ENCODE measurements around the gene LECT2.

DNA sequence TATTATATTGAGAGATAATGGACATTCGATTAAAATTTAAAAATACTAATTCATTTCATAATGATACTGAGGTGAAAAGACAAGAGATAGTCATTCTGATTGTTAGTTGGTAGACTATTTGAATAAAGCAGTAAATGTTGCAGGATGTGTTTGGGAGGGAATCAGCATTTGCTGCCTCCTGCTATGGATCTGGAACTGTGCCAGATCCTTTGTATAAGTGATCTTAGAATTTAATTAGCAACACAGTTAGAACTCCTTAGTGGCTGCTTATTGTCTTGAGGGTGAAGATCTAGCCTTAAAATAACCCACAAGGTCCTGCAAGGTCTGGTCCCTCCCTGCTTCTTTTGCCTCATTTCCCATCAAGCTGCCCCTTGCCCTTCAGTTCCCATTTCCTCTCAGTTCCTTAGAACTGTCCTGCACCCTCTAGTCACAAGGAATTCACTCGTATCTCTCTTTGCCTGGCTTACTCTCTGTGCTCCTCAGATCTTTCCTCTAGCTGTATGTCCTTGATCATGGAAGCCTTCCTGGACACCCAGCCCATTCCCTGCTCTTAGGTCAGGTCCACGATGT, 12.5 kb downstream of the LECT2 start:
- TF ChIP-seq, protein P1, sequence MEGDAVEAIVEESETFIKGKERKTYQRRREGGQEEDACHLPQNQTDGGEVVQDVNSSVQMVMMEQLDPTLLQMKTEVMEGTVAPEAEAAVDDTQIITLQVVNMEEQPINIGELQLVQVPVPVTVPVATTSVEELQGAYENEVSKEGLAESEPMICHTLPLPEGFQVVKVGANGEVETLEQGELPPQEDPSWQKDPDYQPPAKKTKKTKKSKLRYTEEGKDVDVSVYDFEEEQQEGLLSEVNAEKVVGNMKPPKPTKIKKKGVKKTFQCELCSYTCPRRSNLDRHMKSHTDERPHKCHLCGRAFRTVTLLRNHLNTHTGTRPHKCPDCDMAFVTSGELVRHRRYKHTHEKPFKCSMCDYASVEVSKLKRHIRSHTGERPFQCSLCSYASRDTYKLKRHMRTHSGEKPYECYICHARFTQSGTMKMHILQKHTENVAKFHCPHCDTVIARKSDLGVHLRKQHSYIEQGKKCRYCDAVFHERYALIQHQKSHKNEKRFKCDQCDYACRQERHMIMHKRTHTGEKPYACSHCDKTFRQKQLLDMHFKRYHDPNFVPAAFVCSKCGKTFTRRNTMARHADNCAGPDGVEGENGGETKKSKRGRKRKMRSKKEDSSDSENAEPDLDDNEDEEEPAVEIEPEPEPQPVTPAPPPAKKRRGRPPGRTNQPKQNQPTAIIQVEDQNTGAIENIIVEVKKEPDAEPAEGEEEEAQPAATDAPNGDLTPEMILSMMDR (IDR thresholded peaks at IDR 0.05) = no peak
- no peak for TF ChIP-seq EP300 (IDR thresholded peaks at IDR 0.05)

All from ovary (tissue), 3 donors.